HG02870 (cell line): ENCODE measurements around the gene HOMER1.

Experiments
- ATAC-seq: cut with Tn5 transposase; IDR thresholded peaks from one replicate; pipeline ENCODE4 v1.9.1; 2021; ENCODE audit warnings: mild to moderate bottlenecking, moderate library complexity; ENCODE audit not compliant: unreplicated experiment

HOMER1 gene

DNA sequence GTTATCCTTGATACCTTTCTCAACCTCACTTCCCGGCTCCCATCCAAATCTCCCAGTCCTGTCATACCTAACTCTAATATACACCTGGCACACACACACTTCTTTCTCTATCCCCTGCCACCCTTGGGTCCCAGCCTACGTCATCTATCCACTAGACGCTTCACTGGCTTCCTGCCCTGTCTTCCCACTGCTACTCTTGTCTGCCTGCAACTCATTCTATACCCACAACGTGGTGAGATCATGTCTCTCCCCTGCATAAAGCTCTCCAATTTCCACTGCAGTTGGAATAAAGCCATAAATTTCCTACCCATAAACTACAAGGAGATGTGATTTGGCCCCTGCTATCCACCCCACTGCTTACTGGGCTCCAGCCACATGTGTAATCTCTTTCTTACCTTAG is 184.5 kb downstream of the HOMER1 start:
- no peak for ATAC-seq
